Loucy (cell line): ENCODE measurements around the gene CDH13.

Experiments
- H2AFZ ChIP-seq: fragments of 200-600 bp; sonication (generic); 2 replicates; pipeline ENCODE4 v1.6.0; 2016; ENCODE audit warnings: antibody characterized with exemption, mild to moderate bottlenecking, low read length, moderate library complexity
- H3F3A ChIP-seq: fragments of 200-600 bp; 2 replicates; pipeline ENCODE4 v1.6.0; 2016; ENCODE audit warnings: antibody characterized with exemption, low read depth, mild to moderate bottlenecking
- H3K27me3 ChIP-seq: fragments of 200-600 bp; sonication (generic); 2 replicates; pipeline ENCODE4 v1.6.1; 2014; ENCODE audit warnings: low read length, mild to moderate bottlenecking; ENCODE audit not compliant: insufficient read depth, poor library complexity, severe bottlenecking
- H3K36me3 ChIP-seq: fragments of 200-600 bp; sonication (generic); 2 replicates; pipeline ENCODE4 v1.6.1; 2016; ENCODE audit warnings: low read length; ENCODE audit not compliant: insufficient read depth
- H3K4me1 ChIP-seq: fragments of 200-600 bp; sonication (generic); 2 replicates; pipeline ENCODE4 v1.5.1; 2014; ENCODE audit warnings: low read length, mild to moderate bottlenecking; ENCODE audit not compliant: insufficient read depth, poor library complexity, severe bottlenecking
- H3K4me2 ChIP-seq: fragments of 200-600 bp; sonication (generic); 2 replicates; pipeline ENCODE4 v1.6.0; 2014; ENCODE audit warnings: antibody characterized with exemption, low read length, low read depth, mild to moderate bottlenecking; ENCODE audit not compliant: poor library complexity, severe bottlenecking
- H3K4me3 ChIP-seq: fragments of 200-600 bp; sonication (generic); 2 replicates; pipeline ENCODE4 v1.5.1; 2014; ENCODE audit warnings: low read length, mild to moderate bottlenecking, mixed read lengths; ENCODE audit not compliant: poor library complexity, severe bottlenecking
- H3K79me2 ChIP-seq: fragments of 200-600 bp; sonication (generic); 2 replicates; pipeline ENCODE4 v1.6.1; 2014; ENCODE audit warnings: low read length; ENCODE audit not compliant: insufficient read depth
- H3K9ac ChIP-seq: fragments of 200-600 bp; sonication (generic); 2 replicates; pipeline ENCODE4 v1.6.0; 2014; ENCODE audit warnings: mild to moderate bottlenecking, low read depth, low read length, moderate library complexity; ENCODE audit not compliant: poor library complexity, severe bottlenecking
- H3K9me2 ChIP-seq: fragments of 200-600 bp; sonication (generic); replicated peaks from 2 replicates; pipeline ENCODE4 v1.6.1; 2016; ENCODE audit warnings: low read depth, low read length, mixed read lengths
- H3K9me3 ChIP-seq: fragments of 200-600 bp; sonication (generic); 2 replicates; pipeline ENCODE4 v1.6.1; 2014; ENCODE audit warnings: mild to moderate bottlenecking, antibody characterized with exemption, low read length, low read depth; ENCODE audit not compliant: insufficient read depth
- H4K20me1 ChIP-seq: fragments of 200-600 bp; sonication (generic); 2 replicates; pipeline ENCODE4 v1.6.0; 2014; ENCODE audit warnings: antibody characterized with exemption, low read length, mild to moderate bottlenecking; ENCODE audit not compliant: insufficient read depth, poor library complexity, severe bottlenecking
- CTCF ChIP-seq: fragments of 200-600 bp; sonication (generic); conservative IDR thresholded peaks from 2 replicates; pipeline ENCODE4 v1.5.1; 2014; ENCODE audit warnings: mild to moderate bottlenecking, antibody characterized with exemption, low read length
- EZH2phosphoT487 ChIP-seq: fragments of 200-600 bp; IDR thresholded peaks from 2 replicates; pipeline ENCODE4 v1.6.1; 2018; ENCODE audit warnings: antibody characterized with exemption, mild to moderate bottlenecking, moderate library complexity, borderline replicate concordance

The CDH13 gene

GRCh38 chr16:82796047-82796446 is 169.3 kb downstream of the CDH13 start:
- no peaks in the 10 kb centered on the region for H3K27me3 ChIP-seq
- no peaks in the 10 kb centered on the region for H3K79me2 ChIP-seq
- no peaks in the 10 kb centered on the region for H3K4me1 ChIP-seq
- no peak overlapping the region for H2AFZ ChIP-seq
- H3K9ac ChIP-seq: no peak overlapping the region
- no peaks in the 10 kb centered on the region for H3K9me3 ChIP-seq
- no peak overlapping the region for H3K4me3 ChIP-seq
- no peaks in the 10 kb centered on the region for H3F3A ChIP-seq
- H3K9me2 ChIP-seq: no peaks in the 10 kb centered on the region
- H3K4me2 ChIP-seq: no peak overlapping the region
- TF ChIP-seq EZH2phosphoT487: no peak
- TF ChIP-seq CTCF: 0 out of 2 replicates have a peak, but pooled peaks have one; percentile 8
- H3K36me3 ChIP-seq: no peaks in the 10 kb centered on the region
- H4K20me1 ChIP-seq: no peaks in the 10 kb centered on the region

GRCh38 chr16:82801361-82801760 is 174.6 kb downstream of the CDH13 start:
- no peaks in the 10 kb centered on the region for H3K4me1 ChIP-seq
- no peaks in the 10 kb centered on the region for H3K27me3 ChIP-seq
- H3K9me3 ChIP-seq: no peaks in the 10 kb centered on the region
- no peaks in the 10 kb centered on the region for H3F3A ChIP-seq
- no peak overlapping the region for H3K4me3 ChIP-seq
- H4K20me1 ChIP-seq: no peaks in the 10 kb centered on the region
- no peak overlapping the region for H3K4me2 ChIP-seq
- no peaks in the 10 kb centered on the region for H3K36me3 ChIP-seq
- TF ChIP-seq CTCF: no peak
- no peak for TF ChIP-seq EZH2phosphoT487
- no peak overlapping the region for H2AFZ ChIP-seq
- H3K9me2 ChIP-seq: no peaks in the 10 kb centered on the region
- H3K79me2 ChIP-seq: no peaks in the 10 kb centered on the region
- no peak overlapping the region for H3K9ac ChIP-seq

- H3K79me2 ChIP-seq: no peaks in the 10 kb centered on the region
- H3K4me2 ChIP-seq: no peak overlapping the region
Observed at GRCh38 chr16:82805866-82806265, 179.1 kb downstream of the CDH13 start.

More at GRCh38 chr16:82805866-82806265, 179.1 kb downstream of the CDH13 start:
- Histone ChIP-seq H2AFZ (no peak overlapping the region), H3K9ac (no peak overlapping the region), H3K27me3 (no peaks in the 10 kb centered on the region), H4K20me1 (no peaks in the 10 kb centered on the region), H3K4me3 (no peak overlapping the region), H3K4me1 (no peaks in the 10 kb centered on the region), H3K9me2 (no peaks in the 10 kb centered on the region), H3K9me3 (no peaks in the 10 kb centered on the region), H3F3A (no peaks in the 10 kb centered on the region), H3K36me3 (no peaks in the 10 kb centered on the region)
- no peak for TF ChIP-seq EZH2phosphoT487
- TF ChIP-seq CTCF: no peak
